H1 (cell line): ENCODE data around the gene POLDIP3. TPM values are rescaled to one million over a fixed set of nuclear protein-coding genes. Genes with fewer than 3 reads are reported as not detected.

Experiments
- CTCF ChIA-PET: fragments of 300-600 bp; sonication (Branson Sonifier 250); formaldehyde crosslinking; loops from one replicate; lab custom pipeline; 2021; ENCODE audit not compliant: partially characterized antibody; lab: Charles Lee
- POLR2A ChIA-PET: fragments of 300-600 bp; sonication (Branson Sonifier 250); formaldehyde crosslinking; loops from one replicate; lab custom pipeline; 2021; ENCODE audit warnings: inconsistent platforms; ENCODE audit not compliant: partially characterized antibody; lab: Charles Lee
- DNase-seq, 2 experiments: peaks; one replicate each; pipeline versions ENCODE4 v3.0.0 to v3.0.0-alpha.2; 2010 to 2022; ENCODE audit warnings: low spot score in 2 of 2, low read depth in 1 of 2, mixed read lengths in 1 of 2
- FAIRE-seq: peaks from 2 replicates; lab custom pipeline; 2011; peaks lifted over from hg19 to GRCh38; lab: Jason Lieb, UNC
- H2AFZ ChIP-seq: 2 replicates; pipeline ENCODE4 v1.8.1; 2012; ENCODE audit warnings: low read length, inconsistent platforms
- H2AK5ac ChIP-seq: 2 replicates; pipeline ENCODE4 v1.6.1; 2013; ENCODE audit warnings: low read depth, low read length
- H2BK120ac ChIP-seq: replicated peaks from 2 replicates; pipeline ENCODE3; 2013; ENCODE audit warnings: low read depth, low read length, inconsistent platforms
- H2BK12ac ChIP-seq: 2 replicates; pipeline ENCODE4 v1.6.1; 2013; ENCODE audit warnings: low read depth, low read length
- H2BK15ac ChIP-seq: 2 replicates; pipeline ENCODE4 v1.6.1; 2013; ENCODE audit warnings: low read length
- H2BK20ac ChIP-seq: 2 replicates; pipeline ENCODE4 v1.6.1; 2013; ENCODE audit warnings: low read length
- H2BK5ac ChIP-seq: 2 replicates; pipeline ENCODE4 v1.6.1; 2013; ENCODE audit warnings: low read depth, low read length
- H3K14ac ChIP-seq: 2 replicates; pipeline ENCODE4 v1.6.1; 2013; ENCODE audit warnings: inconsistent platforms; ENCODE audit not compliant: insufficient read length
- H3K18ac ChIP-seq: 2 replicates; pipeline ENCODE4 v1.6.1; 2013; ENCODE audit warnings: low read length; ENCODE audit errors: extremely low read depth
- H3K23ac ChIP-seq: 2 replicates; pipeline ENCODE4 v1.6.1; 2013; ENCODE audit warnings: inconsistent platforms; ENCODE audit not compliant: insufficient read length
- H3K23me2 ChIP-seq: 2 replicates; pipeline ENCODE4 v1.6.1; 2013; ENCODE audit warnings: low read depth, low read length
- H3K27ac ChIP-seq: 2 replicates; pipeline ENCODE4 v1.6.1; 2011; ENCODE audit warnings: low read depth, low read length, inconsistent platforms
- H3K27me3 ChIP-seq, 4 experiments: replicated peaks in 1 of 4; 1 replicate in 1 of 4; 2 replicates in 3 of 4; pipeline versions ENCODE4 v1.6.1 to v1.8.1; 2011 to 2013; ENCODE audit warnings: low read length in 3 of 4, mild to moderate bottlenecking in 3 of 4, inconsistent platforms in 2 of 4, mixed read lengths in 2 of 4, moderate library complexity in 1 of 4; ENCODE audit not compliant: control insufficient read depth in 3 of 4, insufficient read depth in 3 of 4; ENCODE audit errors: extremely low read depth in 1 of 4
- H3K36me3 ChIP-seq, 4 experiments: 2 replicates each; pipeline versions ENCODE4 v1.6.1 to v1.8.1; 2011 to 2013; ENCODE audit warnings: mild to moderate bottlenecking in 4 of 4, low read length in 3 of 4, moderate library complexity in 2 of 4, control low read depth in 1 of 4, inconsistent platforms in 1 of 4; ENCODE audit not compliant: insufficient read depth in 4 of 4, control insufficient read depth in 2 of 4
- H3K4ac ChIP-seq: replicated peaks from 2 replicates; pipeline ENCODE3; 2013; ENCODE audit warnings: low read length, low read depth, mixed read lengths, inconsistent platforms; ENCODE audit not compliant: insufficient read length
- H3K4me1 ChIP-seq, 4 experiments: replicated peaks in 1 of 4; 1 replicate in 1 of 4; 2 replicates in 3 of 4; pipeline versions ENCODE4 v1.6.1 to v1.8.1; 2011 to 2013; ENCODE audit warnings: low read length in 3 of 4, inconsistent platforms in 2 of 4, mixed read lengths in 1 of 4; ENCODE audit not compliant: insufficient read depth in 4 of 4, control insufficient read depth in 3 of 4
- H3K4me2 ChIP-seq, 2 experiments: 2 replicates each; pipeline versions ENCODE4 v1.6.1 to v1.8.1; 2011 to 2013; ENCODE audit warnings: low read depth in 2 of 2, low read length in 2 of 2, control low read depth in 1 of 2, inconsistent platforms in 1 of 2, mild to moderate bottlenecking in 1 of 2; ENCODE audit not compliant: insufficient read depth in 1 of 2
- H3K4me3 ChIP-seq, 4 experiments: fragments of 200-600, 300-600 bp in 1 of 4; sonication (generic), shearing (Covaris generic), sonication (Bioruptor Twin) in 1 of 4; 2 replicates each; pipeline versions ENCODE4 v1.5.1 to v1.8.1; 2011 to 2016; ENCODE audit warnings: low read length in 4 of 4, low read depth in 3 of 4, control low read depth in 2 of 4, inconsistent platforms in 2 of 4, mild to moderate bottlenecking in 2 of 4, mixed read lengths in 1 of 4, moderate library complexity in 1 of 4; ENCODE audit not compliant: insufficient read depth in 2 of 4; ENCODE audit errors: extremely low read depth in 1 of 4
- H3K56ac ChIP-seq: replicated peaks from 2 replicates; pipeline ENCODE3; 2013; ENCODE audit warnings: low read depth, mild to moderate bottlenecking, mixed read lengths, low read length, inconsistent platforms; ENCODE audit not compliant: insufficient read length
- H3K79me1 ChIP-seq: 2 replicates; pipeline ENCODE4 v1.6.1; 2013; ENCODE audit warnings: low read depth, low read length, control low read depth
- H3K79me2 ChIP-seq, 2 experiments: 2 replicates each; pipeline versions ENCODE4 v1.6.1 to v1.8.1; 2012 to 2013; ENCODE audit warnings: low read length in 2 of 2, mild to moderate bottlenecking in 2 of 2, inconsistent platforms in 1 of 2; ENCODE audit not compliant: insufficient read depth in 2 of 2, control insufficient read depth in 1 of 2
- H3K9ac ChIP-seq, 4 experiments: replicated peaks in 1 of 4; 1 replicate in 1 of 4; 2 replicates in 3 of 4; pipeline versions ENCODE4 v1.6.1 to v1.8.1; 2011 to 2013; ENCODE audit warnings: low read depth in 3 of 4, low read length in 3 of 4, control low read depth in 2 of 4, mild to moderate bottlenecking in 2 of 4, moderate library complexity in 2 of 4, inconsistent platforms in 1 of 4; ENCODE audit errors: extremely low read depth in 1 of 4
- H3K9me3 ChIP-seq, 2 experiments: 2 replicates each; pipeline versions ENCODE4 v1.6.1 to v1.8.1; 2012 to 2013; ENCODE audit warnings: mild to moderate bottlenecking in 2 of 2, moderate library complexity in 2 of 2, control low read depth in 1 of 2, inconsistent platforms in 1 of 2, low read depth in 1 of 2, low read length in 1 of 2, mixed read lengths in 1 of 2; ENCODE audit not compliant: insufficient read depth in 2 of 2
- H4K20me1 ChIP-seq, 2 experiments: replicated peaks in 1 of 2; 2 replicates each; pipeline versions ENCODE3 to v1.8.1; 2011 to 2013; ENCODE audit warnings: inconsistent platforms in 2 of 2, low read length in 2 of 2, mild to moderate bottlenecking in 1 of 2; ENCODE audit not compliant: insufficient read depth in 2 of 2, control insufficient read depth in 1 of 2
- H4K5ac ChIP-seq: 2 replicates; pipeline ENCODE4 v1.6.1; 2013; ENCODE audit warnings: low read length, low read depth, mixed read lengths, inconsistent platforms; ENCODE audit not compliant: insufficient read length
- H4K8ac ChIP-seq: 2 replicates; pipeline ENCODE4 v1.8.0; 2013; ENCODE audit warnings: mild to moderate bottlenecking, moderate library complexity, low read length, inconsistent platforms; ENCODE audit not compliant: insufficient read depth; ENCODE audit errors: extremely low read depth
- H4K91ac ChIP-seq: replicated peaks from 2 replicates; pipeline ENCODE3; 2013; ENCODE audit warnings: low read length, mixed read lengths, inconsistent platforms; ENCODE audit not compliant: insufficient read length
- GTF2F1 ChIP-seq: IDR thresholded peaks from 2 replicates; pipeline ENCODE4 v1.6.1; 2012; ENCODE audit warnings: low read depth, low read length, improper control_type of control experiment, borderline replicate concordance
- SRF ChIP-seq: IDR thresholded peaks from 2 replicates; pipeline ENCODE4 v1.6.1; 2011; ENCODE audit warnings: mild to moderate bottlenecking, low read depth, low read length, moderate library complexity
- WGBS, 2 experiments: shearing (Covaris generic) in 1 of 2; methylation state at CpG; one replicate each; pipeline versions ENCODE4 v1.1.6 to v1.1.7; 2013 to 2015; ENCODE audit warnings: low lambda C conversion rate in 2 of 2, mixed read lengths in 2 of 2, inconsistent platforms in 1 of 2, low coverage in 1 of 2, missing lambda C conversion rate in 1 of 2; ENCODE audit not compliant: insufficient replicate concordance in 2 of 2, insufficient coverage in 1 of 2, insufficient read length in 1 of 2; ENCODE audit errors: extremely low coverage in 1 of 2, missing lambda C conversion rate in 1 of 2; 5-methylcytosine and 5-hydroxymethylcytosine counted together
- polyA plus RNA-seq, 7 experiments: library from polyadenylated mRNA; depleted of rRNA in 3 of 7; stranded (reverse) in 5 of 7; unstranded in 2 of 7; fragments of >200 nt in 5 of 7; fragments of 200-250 nt in 2 of 7; gene quantifications; 1 replicate in 5 of 7; 2 replicates in 1 of 7; 4 replicates in 1 of 7; pipeline versions ENCODE4 v1.2.1 to v1.2.3, GENCODE V29; 2011 to 2013; ENCODE audit warnings: missing spikeins in 2 of 7, mixed read lengths in 2 of 7
- total RNA-seq: library from RNA; stranded (reverse); fragmentation: NEBNext Ultra II Directional; extraction: Animal tissue kit (Norgen Biotek cat#: 25700); gene quantifications from 2 replicates; pipeline ENCODE4 v1.2.1, GENCODE V29; 2021

Gene POLDIP3
- total and polyA plus RNA-seq, 2 of the 8 experiments (the other 6 are each of a cell fraction or from before 2014, with no cell fraction given): 43.5 to 84.6 TPM

DNA sequence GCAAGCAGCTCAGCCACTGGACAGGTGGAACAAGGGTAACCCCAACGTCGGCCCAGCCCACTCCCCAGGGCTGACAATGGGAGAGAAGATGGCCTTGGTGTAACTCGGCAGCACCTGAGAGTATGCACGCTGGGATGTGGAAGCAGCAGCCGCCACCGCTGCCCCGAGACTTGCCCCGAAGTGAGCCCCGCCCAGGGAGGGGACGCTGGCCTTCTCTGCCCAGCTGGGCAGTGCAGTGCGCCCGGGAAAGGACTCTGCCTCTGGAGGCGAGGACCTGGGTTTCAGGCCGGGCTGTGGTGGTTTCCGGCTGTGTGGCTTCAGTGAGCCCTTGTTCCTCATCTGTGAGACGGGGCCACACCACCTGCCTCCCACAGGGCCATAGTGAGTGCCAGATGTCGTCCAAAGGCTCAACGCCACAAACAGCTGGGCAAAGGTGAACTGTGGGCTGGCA is 8.6 kb upstream of the POLDIP3 start:
- H3K4me1 ChIP-seq: no peaks in the 10 kb centered on the region; a peak in 1 of 7 replicates
- no peak overlapping the region for H3K23ac ChIP-seq
- H2BK5ac ChIP-seq: no peak overlapping the region
- no peak overlapping the region for H2BK12ac ChIP-seq
- H2AK5ac ChIP-seq: no peak overlapping the region
- H3K79me1 ChIP-seq: no peaks in the 10 kb centered on the region
- peaks cover 1 to 8% of the 10 kb centered on the region in 2 experiments for H4K20me1 ChIP-seq
- H3K9me3 ChIP-seq: no peaks in the 10 kb centered on the region
- H3K56ac ChIP-seq: no peak overlapping the region
- no peak overlapping the region for H2BK15ac ChIP-seq
- WGBS, 2 experiments: 86% methylated on average over 15 of the region's 18 CpGs; no CpG with 5 or more reads in 1 of the 2 experiments
- ChIA-PET CTCF (interaction anchor here (1.0 to 4.9 kb wide), 6 partner anchors 8 to 244 kb away, joined by 3 to 43 read pairs (median 14); no protein-coding TSS in a partner anchor), POLR2A (interaction anchor here (1.6 to 8.9 kb wide), 5 partner anchors 9 to 392 kb away, joined by 4 to 85 read pairs (median 8); partner anchors contain the start of genes CYB5R3, PACSIN2 and POLDIP3)
- DNase-seq: no peak
- H3K36me3 ChIP-seq: peaks cover 4 to 26% (median 11%) of the 10 kb centered on the region in 4 experiments; a peak in 5 of 8 replicates
- no peak overlapping the region for H3K4me3 ChIP-seq
- no peak overlapping the region for H3K9ac ChIP-seq
- H3K4me2 ChIP-seq: no peak overlapping the region
- H2AFZ ChIP-seq: no peak overlapping the region
- no peak overlapping the region for H4K91ac ChIP-seq
- H3K79me2 ChIP-seq: no peaks in the 10 kb centered on the region
- H3K18ac ChIP-seq: no peak overlapping the region
- no peak overlapping the region for H2BK120ac ChIP-seq
- H3K27me3 ChIP-seq: no peaks in the 10 kb centered on the region
- no peaks in the 10 kb centered on the region for H3K23me2 ChIP-seq
- no peak overlapping the region for H3K14ac ChIP-seq
- H3K4ac ChIP-seq: no peak overlapping the region
- FAIRE-seq: no peak
- H4K5ac ChIP-seq: no peak overlapping the region
- H4K8ac ChIP-seq: no peak overlapping the region
- no peak overlapping the region for H2BK20ac ChIP-seq
- H3K27ac ChIP-seq: no peak overlapping the region
- TF ChIP-seq GTF2F1 (no peak), SRF (no peak)
